BJ (cell line): ENCODE results near the gene KDM4B. TPM values are rescaled to one million over a fixed set of nuclear protein-coding genes. Genes with fewer than 3 reads are reported as not detected.

ENCODE experiments used
- CTCF ChIA-PET: fragments of 350-600 bp; formaldehyde crosslinking; extraction: SDS; loops from one replicate; lab custom pipeline; 2021; ENCODE audit warnings: antibody characterized with exemption, inconsistent platforms; lab: Yijun Ruan, JAX
- POLR2A ChIA-PET: fragments of 300-600 bp; sonication (Branson Sonifier 250); formaldehyde crosslinking; extraction: SDS; loops from one replicate; lab custom pipeline; 2021; ENCODE audit warnings: antibody characterized with exemption; lab: Charles Lee
- DNase-seq: peaks from one replicate; pipeline ENCODE4 v3.0.0-alpha.2; 2011; ENCODE audit warnings: low read depth
- H3K27me3 ChIP-seq: 2 replicates; pipeline ENCODE4 v1.6.0; 2011; ENCODE audit warnings: low read length; ENCODE audit not compliant: control insufficient read depth, insufficient read depth
- H3K36me3 ChIP-seq: 2 replicates; pipeline ENCODE4 v1.5.1; 2011; ENCODE audit warnings: low read length; ENCODE audit not compliant: control insufficient read depth, insufficient read depth
- H3K4me3 ChIP-seq: 2 replicates; pipeline ENCODE4 v1.5.1; 2011; ENCODE audit warnings: low read depth, mild to moderate bottlenecking, control low read depth, low read length
- polyA plus RNA-seq: library from polyadenylated mRNA; depleted of rRNA; stranded (reverse); fragments of >200 nt; gene quantifications from 2 replicates; pipeline ENCODE4 v1.2.3, GENCODE V29; 2011
- TF ChIP-seq, protein P1 (sequence below): IDR thresholded peaks from 2 replicates; pipeline ENCODE4 v1.5.1; 2011; ENCODE audit warnings: low read depth, mild to moderate bottlenecking, control low read depth, inconsistent platforms, low read length, moderate library complexity; ENCODE audit not compliant: insufficient read depth

KDM4B gene
- polyA plus RNA-seq, 1 experiment, result 15.2 TPM

DNA sequence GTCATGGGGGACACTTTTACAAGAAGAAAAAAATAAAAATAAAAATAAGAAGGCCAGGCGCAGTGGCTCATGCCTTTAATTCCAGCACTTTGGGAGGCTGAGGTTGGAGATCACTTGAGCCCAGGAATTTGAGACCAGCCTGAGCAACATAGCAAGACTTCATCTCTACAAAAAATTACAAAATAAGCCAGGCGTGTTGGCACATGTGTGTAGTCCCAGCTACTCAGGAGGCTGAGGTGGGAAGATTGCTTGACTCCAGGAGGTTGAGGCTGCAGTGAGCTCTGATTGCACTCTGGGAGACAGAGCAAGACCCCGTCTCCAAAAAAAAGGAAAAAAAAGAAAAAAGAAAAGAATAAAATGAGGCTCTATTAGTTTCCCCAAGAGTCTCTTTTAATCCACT is 214.7 kb downstream of the KDM4B start:
- H3K36me3 ChIP-seq, result no peaks in the 10 kb centered on the region
- POLR2A ChIA-PET, result no interaction called here
- no peak overlapping the region for H3K4me3 ChIP-seq
- TF ChIP-seq, protein P1, sequence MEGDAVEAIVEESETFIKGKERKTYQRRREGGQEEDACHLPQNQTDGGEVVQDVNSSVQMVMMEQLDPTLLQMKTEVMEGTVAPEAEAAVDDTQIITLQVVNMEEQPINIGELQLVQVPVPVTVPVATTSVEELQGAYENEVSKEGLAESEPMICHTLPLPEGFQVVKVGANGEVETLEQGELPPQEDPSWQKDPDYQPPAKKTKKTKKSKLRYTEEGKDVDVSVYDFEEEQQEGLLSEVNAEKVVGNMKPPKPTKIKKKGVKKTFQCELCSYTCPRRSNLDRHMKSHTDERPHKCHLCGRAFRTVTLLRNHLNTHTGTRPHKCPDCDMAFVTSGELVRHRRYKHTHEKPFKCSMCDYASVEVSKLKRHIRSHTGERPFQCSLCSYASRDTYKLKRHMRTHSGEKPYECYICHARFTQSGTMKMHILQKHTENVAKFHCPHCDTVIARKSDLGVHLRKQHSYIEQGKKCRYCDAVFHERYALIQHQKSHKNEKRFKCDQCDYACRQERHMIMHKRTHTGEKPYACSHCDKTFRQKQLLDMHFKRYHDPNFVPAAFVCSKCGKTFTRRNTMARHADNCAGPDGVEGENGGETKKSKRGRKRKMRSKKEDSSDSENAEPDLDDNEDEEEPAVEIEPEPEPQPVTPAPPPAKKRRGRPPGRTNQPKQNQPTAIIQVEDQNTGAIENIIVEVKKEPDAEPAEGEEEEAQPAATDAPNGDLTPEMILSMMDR, result no peak
- no peaks in the 10 kb centered on the region for H3K27me3 ChIP-seq
- DNase-seq, result no peak
- CTCF ChIA-PET, result interaction anchor here (0.6 to 1.3 kb wide), 3 partner anchors 12 to 437 kb away, joined by 3 to 4 read pairs (median 3); no protein-coding TSS in a partner anchor

DNA sequence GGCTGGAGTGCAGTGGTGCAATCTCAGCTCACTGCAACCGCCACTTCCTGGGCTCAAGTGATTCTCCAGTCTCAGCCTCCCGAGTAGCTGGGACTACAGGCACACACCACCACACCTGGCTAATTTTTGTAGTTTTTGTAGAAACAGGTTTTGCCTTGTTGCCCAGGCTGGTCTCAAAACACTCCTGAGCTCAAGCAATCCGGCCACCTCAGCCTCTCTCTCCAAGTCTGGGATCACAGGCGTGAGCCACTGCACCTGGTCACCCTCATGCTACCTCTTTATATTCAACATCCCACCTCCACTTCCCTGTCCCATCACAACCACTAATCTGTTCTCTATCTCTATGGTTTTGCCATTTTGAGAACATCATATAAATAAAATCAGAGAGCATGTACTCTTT is 216.0 kb downstream of the KDM4B start:
- Histone ChIP-seq H3K4me3 (no peak overlapping the region), H3K27me3 (no peaks in the 10 kb centered on the region), H3K36me3 (no peaks in the 10 kb centered on the region)
- no peak for DNase-seq
- TF ChIP-seq, protein P1, result no peak
- POLR2A ChIA-PET, result no interaction called here
- CTCF ChIA-PET, result no interaction called here

DNA sequence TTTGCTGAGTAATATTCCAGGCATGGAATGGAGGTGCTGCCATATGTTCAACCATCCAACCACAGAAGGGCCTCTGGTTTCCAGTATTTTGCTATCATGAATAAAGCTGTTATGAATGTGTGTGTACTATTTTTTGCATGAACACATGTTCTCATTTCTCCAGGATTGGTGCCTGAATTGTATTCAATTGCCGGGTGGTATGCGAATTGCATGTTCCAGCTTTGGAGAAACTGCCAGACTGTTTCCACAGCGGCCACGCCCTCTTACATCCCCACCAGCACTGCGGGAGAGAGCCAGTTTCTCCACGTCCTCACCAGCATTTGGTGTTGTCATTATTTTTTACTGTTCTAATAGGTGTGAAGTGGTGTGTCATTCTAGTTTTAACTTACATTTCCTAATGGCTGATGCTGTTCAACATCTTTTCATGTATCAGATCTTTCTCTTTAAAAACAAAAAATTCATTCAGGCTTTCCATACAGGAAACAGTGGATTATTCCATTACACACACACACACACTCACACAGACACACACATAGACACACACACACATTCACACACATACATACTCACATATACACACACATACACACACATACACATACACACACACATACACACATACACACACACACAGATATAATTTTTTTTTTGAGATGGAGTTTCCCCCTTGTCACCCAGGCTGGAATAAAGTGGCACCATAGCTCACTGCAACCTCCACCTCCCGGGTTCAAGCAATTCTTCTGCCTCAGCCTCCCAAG is 217.6 kb downstream of the KDM4B start:
- Histone ChIP-seq H3K4me3 (no peak overlapping the region), H3K27me3 (no peaks in the 10 kb centered on the region), H3K36me3 (no peaks in the 10 kb centered on the region)
- POLR2A ChIA-PET, result interaction anchor here (0.5 to 0.6 kb wide), 2 partner anchors 51 to 436 kb away, joined by 3 to 9 read pairs; partner anchors contain the start of gene SAFB2
- peak; percentile 79 for DNase-seq
- TF ChIP-seq, protein P1, result peak; percentile 11; the same call in 1 of the 2 replicates
- CTCF ChIA-PET, result interaction anchor here (0.8 kb wide), 1 partner anchor 168 kb away, joined by 3 read pairs; no protein-coding TSS in a partner anchor

DNA sequence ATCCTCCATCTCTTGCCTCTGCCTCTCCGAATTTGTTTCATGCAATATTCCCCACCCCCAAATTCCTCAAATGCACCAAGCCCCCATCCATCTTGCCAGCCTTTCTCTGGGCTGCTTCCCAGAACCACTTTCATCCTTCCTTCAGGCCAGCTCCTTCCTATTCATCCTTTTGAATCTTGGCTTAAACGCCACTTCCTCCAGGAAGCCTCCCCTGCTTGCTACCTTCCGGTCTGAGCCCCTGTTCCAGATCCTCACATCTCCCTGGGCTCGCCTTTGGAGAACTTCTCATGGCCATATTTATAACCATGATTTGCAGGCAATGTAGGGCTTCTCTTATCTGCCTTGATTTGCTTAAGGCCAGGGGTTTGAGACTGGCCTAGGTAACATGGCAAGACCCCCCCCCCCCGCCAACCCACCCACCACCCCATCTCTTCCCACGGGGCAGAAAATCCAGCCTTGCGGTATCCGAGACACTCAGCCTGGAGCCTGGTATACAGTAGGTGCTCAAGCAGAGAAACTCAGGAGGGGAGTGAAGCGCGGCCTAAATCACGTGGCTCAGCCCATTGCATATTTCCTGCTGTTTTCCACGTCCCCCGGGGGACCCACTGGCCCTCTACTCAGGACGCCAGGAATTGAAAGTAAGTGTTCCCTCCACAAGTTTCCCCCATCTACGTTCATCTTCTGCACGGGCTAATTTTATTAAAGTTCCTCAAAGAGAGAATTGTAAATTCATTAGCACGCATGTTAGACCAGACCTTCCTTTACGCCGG is 219.8 kb downstream of the KDM4B start:
- DNase-seq, result no peak
- ChIA-PET POLR2A (no interaction called here), CTCF (interaction anchor here (1.2 kb wide), 1 partner anchor 142 kb away, joined by 3 read pairs; no protein-coding TSS in a partner anchor)
- Histone ChIP-seq H3K4me3 (no peak overlapping the region), H3K27me3 (no peaks in the 10 kb centered on the region), H3K36me3 (no peaks in the 10 kb centered on the region)
- TF ChIP-seq, protein P1, result no peak

DNA sequence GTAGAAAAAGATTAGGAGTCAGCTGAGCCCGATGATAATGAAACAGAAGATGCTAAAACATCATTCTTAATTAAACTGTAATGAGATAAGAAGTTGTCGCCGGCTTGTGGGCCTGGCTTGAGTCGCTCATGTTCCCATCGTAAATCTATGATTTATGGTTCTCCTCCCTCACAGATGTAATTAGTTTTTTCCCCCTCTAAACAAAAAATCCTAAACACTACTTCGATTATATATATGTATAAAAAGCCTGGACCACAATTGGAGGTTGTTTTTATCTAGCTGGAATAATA is 220.3 kb downstream of the KDM4B start:
- Histone ChIP-seq H3K36me3 (no peaks in the 10 kb centered on the region), H3K27me3 (no peaks in the 10 kb centered on the region), H3K4me3 (no peak overlapping the region)
- TF ChIP-seq, protein P1, result no peak
- POLR2A ChIA-PET, result no interaction called here
- CTCF ChIA-PET, result interaction anchor here (1.2 kb wide), 1 partner anchor 143 kb away, joined by 3 read pairs; no protein-coding TSS in a partner anchor
- DNase-seq, result no peak
